Measurements from ENCODE around the gene FXYD6. TPM values are rescaled to one million over a fixed set of nuclear protein-coding genes. Genes with fewer than 3 reads are reported as not detected.
"Not testable (repeated sequence)": the region's sequence is repeated elsewhere in the genome, so short reads cannot be mapped to it uniquely, and the experiment has no call there.

FXYD6 gene
- total RNA-seq, 3 donors from 2014 or later = 10.2 to 246 (median 15.9) TPM

GRCh38 chr11:117866526-117866925 is 9.9 kb downstream of the FXYD6 start:
- H3K4me3 ChIP-seq = no peak overlapping the region
- no peaks in the 10 kb centered on the region for H3K4me1 ChIP-seq (ENCODE audit: low read depth)
- no peaks in the 10 kb centered on the region for H3K9me3 ChIP-seq
- DNase-seq = no peak
- no peak for ATAC-seq
- H3K36me3 ChIP-seq (ENCODE audit: low read depth) = no peaks in the 10 kb centered on the region
- no peak for TF ChIP-seq CTCF (IDR thresholded peaks at IDR 0.05)
- intact Hi-C loops (cut with DNase I, micrococcal nuclease) = no loop called here

- H3K4me1 ChIP-seq (ENCODE audit: low read depth); H3K36me3 ChIP-seq (ENCODE audit: low read depth); H3K4me3 ChIP-seq; ATAC-seq; H3K9me3 ChIP-seq; DNase-seq; intact Hi-C loops (cut with DNase I, micrococcal nuclease): not testable (repeated sequence)
These were observed 10.9 kb downstream of the FXYD6 start for GRCh38 chr11:117865546-117865945.

- no peak overlapping the region for H3K4me3 ChIP-seq
- TF ChIP-seq CTCF (IDR thresholded peaks at IDR 0.05) = no peak
- no peak for DNase-seq
- no peaks in the 10 kb centered on the region for H3K9me3 ChIP-seq
- intact Hi-C loops (cut with DNase I, micrococcal nuclease) = no loop called here
- ATAC-seq = no peak
- H3K36me3 ChIP-seq (ENCODE audit: low read depth) = no peaks in the 10 kb centered on the region
- H3K4me1 ChIP-seq (ENCODE audit: low read depth) = no peaks in the 10 kb centered on the region
These were observed 13.1 kb downstream of the FXYD6 start for GRCh38 chr11:117863383-117863782.

- Histone ChIP-seq H3K4me1 (ENCODE audit: low read depth) (no peaks in the 10 kb centered on the region), H3K4me3 (no peak overlapping the region), H3K9me3 (no peaks in the 10 kb centered on the region), H3K36me3 (ENCODE audit: low read depth) (no peaks in the 10 kb centered on the region)
- no peak for ATAC-seq
- TF ChIP-seq CTCF (IDR thresholded peaks at IDR 0.05) = no peak
- DNase-seq = no peak
- intact Hi-C loops (cut with DNase I, micrococcal nuclease) = no loop called here
These were observed 13.7 kb downstream of the FXYD6 start for GRCh38 chr11:117862753-117863152.

- no peak for DNase-seq
- no peaks in the 10 kb centered on the region for H3K36me3 ChIP-seq (ENCODE audit: low read depth)
- intact Hi-C loops (cut with DNase I, micrococcal nuclease) = no loop called here
- TF ChIP-seq CTCF (IDR thresholded peaks at IDR 0.05) = no peak
- no peak overlapping the region for H3K4me3 ChIP-seq
- ATAC-seq = no peak
- no peaks in the 10 kb centered on the region for H3K4me1 ChIP-seq (ENCODE audit: low read depth)
- H3K9me3 ChIP-seq = no peaks in the 10 kb centered on the region
These were observed 14.3 kb downstream of the FXYD6 start for GRCh38 chr11:117862019-117862725.

GRCh38 chr11:117861151-117862018 is 15.1 kb downstream of the FXYD6 start:
- DNase-seq (no peak), ATAC-seq (no peak)
- TF ChIP-seq CTCF (IDR thresholded peaks at IDR 0.05) = no peak
- intact Hi-C loops (cut with DNase I, micrococcal nuclease) = no loop called here
- no peaks in the 10 kb centered on the region for H3K9me3 ChIP-seq
- H3K4me1 ChIP-seq (ENCODE audit: low read depth) = no peaks in the 10 kb centered on the region
- H3K4me3 ChIP-seq = no peak overlapping the region
- no peaks in the 10 kb centered on the region for H3K36me3 ChIP-seq (ENCODE audit: low read depth)

Data from mucosa of descending colon (tissue), 3 donors.